ENCODE measurements around the gene C2orf69.

- TF ChIP-seq CTCF (IDR thresholded peaks at IDR 0.05): no peak
- TF ChIP-seq POLR2A (IDR thresholded peaks at IDR 0.05): no peak
These were observed 35.7 kb downstream of the C2orf69 start for GRCh38 chr2:199946836-199947235.

Measured in ovary (tissue), 3 donors.